Left kidney (tissue), 2 donors: Measurements from ENCODE around the gene CCDC30. TPM values are rescaled to one million over a fixed set of nuclear protein-coding genes. Genes with fewer than 3 reads are reported as not detected.

ENCODE experiments used
- DNase-seq: peaks from one replicate; pipeline ENCODE4 v3.0.0-alpha.2; 2013
- polyA plus RNA-seq: library from polyadenylated mRNA; unstranded; fragments of 120-200 nt; gene quantifications from one replicate; pipeline ENCODE4 v1.2.1, GENCODE V29; 2013; ENCODE audit not compliant: insufficient read length

Gene CCDC30
- polyA plus RNA-seq, 1 donor: 26.7 TPM

GRCh38 chr1:42692461-42692860 lies 229.4 kb downstream of the CCDC30 start:
- DNase-seq: no peak

- no peak for DNase-seq
Observed at GRCh38 chr1:42692911-42693310, 229.8 kb downstream of the CCDC30 start.

GRCh38 chr1:42698081-42698813 lies 235.2 kb downstream of the CCDC30 start:
- DNase-seq: no peak

GRCh38 chr1:42700006-42700405 lies 236.9 kb downstream of the CCDC30 start:
- no peak for DNase-seq

- no peak for DNase-seq
Observed at GRCh38 chr1:42703888-42704464, 240.9 kb downstream of the CCDC30 start.

Other genes with a start within 250 kb of the CCDC30 start
- 58.1 TPM for gene FOXJ3, start 128.1 kb upstream of the CCDC30 start, polyA plus RNA-seq
- 0.65 TPM for gene RIMKLA, start 82.5 kb upstream of the CCDC30 start, polyA plus RNA-seq
- 5.1 TPM for gene ZMYND12, start 7.3 kb upstream of the CCDC30 start, polyA plus RNA-seq
- 80.4 TPM for gene PPCS, start 6.7 kb upstream of the CCDC30 start, polyA plus RNA-seq
- gene PPIH, start 195.1 kb downstream of the CCDC30 start, polyA plus RNA-seq: 59.6 TPM
- 630 TPM for gene YBX1, start 219.1 kb downstream of the CCDC30 start, polyA plus RNA-seq